Measurements from ENCODE around the gene RBM26. TPM values are rescaled to one million over a fixed set of nuclear protein-coding genes. Genes with fewer than 3 reads are reported as not detected.

The RBM26 gene
- polyA plus RNA-seq, 3 donors, result 3.5 to 25.3 (median 5.0) TPM

GRCh38 chr13:79314652-79315051 is 91.4 kb downstream of the RBM26 start:
- H3K36me3 Mint-ChIP-seq, result peaks cover 42 to 44% of the 10 kb centered on the region in 2 donors
- peaks cover 8 to 39% of the 10 kb centered on the region in 2 donors for H3K36me3 ChIP-seq (replicated peaks in 1 of 2; ENCODE audit: control insufficient read depth in 1 of 2, insufficient read depth in 2 of 2, low read length in 2 of 2)
- intact Hi-C loops (cut with micrococcal nuclease), result no loop called here
- no peaks in the 10 kb centered on the region for H3K9me3 ChIP-seq (replicated peaks in 1 of 2; ENCODE audit: control insufficient read depth in 1 of 2, insufficient read depth in 1 of 2, low read length in 2 of 2)
- H3K27me3 Mint-ChIP-seq (ENCODE audit: low read depth in 3 of 3), result no peaks in the 10 kb centered on the region
- DNase-seq, result no peak
- no peak overlapping the region for H2AFZ ChIP-seq (ENCODE audit: insufficient read depth, low read depth, low read length, poor library complexity, severe bottlenecking)
- no peak overlapping the region for H3K4me3 Mint-ChIP-seq
- no peaks in the 10 kb centered on the region for H3K4me1 ChIP-seq (ENCODE audit: control insufficient read depth in 1 of 2, insufficient read depth in 2 of 2, low read length in 2 of 2)
- no peak overlapping the region for H3K27ac ChIP-seq (ENCODE audit: low read depth in 1 of 2, low read length in 2 of 2)
- H4K20me1 ChIP-seq (ENCODE audit: insufficient read depth, low read length), result no peaks in the 10 kb centered on the region
- H3K27ac Mint-ChIP-seq, result no peak overlapping the region
- no CpG with 5 or more reads among the region's 3 CpGs for WGBS (ENCODE audit: insufficient coverage)
- H3K4me1 Mint-ChIP-seq, result peaks cover 2% of the 10 kb centered on the region
- H3K9me3 Mint-ChIP-seq, result no peaks in the 10 kb centered on the region
- no peaks in the 10 kb centered on the region for H3K27me3 ChIP-seq (ENCODE audit: control insufficient read depth in 2 of 2, insufficient read depth in 2 of 2, low read length in 2 of 2)
- H3K79me2 ChIP-seq (ENCODE audit: insufficient read depth, low read length), result no peaks in the 10 kb centered on the region
- TF ChIP-seq, protein P1, sequence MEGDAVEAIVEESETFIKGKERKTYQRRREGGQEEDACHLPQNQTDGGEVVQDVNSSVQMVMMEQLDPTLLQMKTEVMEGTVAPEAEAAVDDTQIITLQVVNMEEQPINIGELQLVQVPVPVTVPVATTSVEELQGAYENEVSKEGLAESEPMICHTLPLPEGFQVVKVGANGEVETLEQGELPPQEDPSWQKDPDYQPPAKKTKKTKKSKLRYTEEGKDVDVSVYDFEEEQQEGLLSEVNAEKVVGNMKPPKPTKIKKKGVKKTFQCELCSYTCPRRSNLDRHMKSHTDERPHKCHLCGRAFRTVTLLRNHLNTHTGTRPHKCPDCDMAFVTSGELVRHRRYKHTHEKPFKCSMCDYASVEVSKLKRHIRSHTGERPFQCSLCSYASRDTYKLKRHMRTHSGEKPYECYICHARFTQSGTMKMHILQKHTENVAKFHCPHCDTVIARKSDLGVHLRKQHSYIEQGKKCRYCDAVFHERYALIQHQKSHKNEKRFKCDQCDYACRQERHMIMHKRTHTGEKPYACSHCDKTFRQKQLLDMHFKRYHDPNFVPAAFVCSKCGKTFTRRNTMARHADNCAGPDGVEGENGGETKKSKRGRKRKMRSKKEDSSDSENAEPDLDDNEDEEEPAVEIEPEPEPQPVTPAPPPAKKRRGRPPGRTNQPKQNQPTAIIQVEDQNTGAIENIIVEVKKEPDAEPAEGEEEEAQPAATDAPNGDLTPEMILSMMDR (IDR thresholded peaks at IDR 0.05), result no peak
- H3K4me3 ChIP-seq (replicated peaks in 1 of 3; ENCODE audit: low read depth in 2 of 3, low read length in 3 of 3), result no peak overlapping the region
- no peak overlapping the region for H3K4me2 ChIP-seq (replicated peaks; ENCODE audit: extremely low read depth, low read length, poor library complexity, severe bottlenecking)
- H3K9ac ChIP-seq (ENCODE audit: insufficient read depth, low read length, poor library complexity, severe bottlenecking), result no peak overlapping the region

GRCh38 chr13:79312340-79312855 is 93.7 kb downstream of the RBM26 start:
- Mint-ChIP-seq H3K27ac (no peak overlapping the region), H3K4me3 (no peak overlapping the region), H3K27me3 (ENCODE audit: low read depth in 3 of 3) (peaks cover 0 to 3% (median 2%) of the 10 kb centered on the region in 3 donors), H3K9me3 (no peaks in the 10 kb centered on the region), H3K4me1 (peaks cover 2% of the 10 kb centered on the region), H3K36me3 (peaks cover 24 to 26% of the 10 kb centered on the region in 2 donors)
- intact Hi-C loops (cut with micrococcal nuclease), result no loop called here
- Histone ChIP-seq H3K27ac (ENCODE audit: low read depth in 1 of 2, low read length in 2 of 2) (no peak overlapping the region), H3K9ac (ENCODE audit: insufficient read depth, low read length, poor library complexity, severe bottlenecking) (no peak overlapping the region), H3K36me3 (replicated peaks in 1 of 2; ENCODE audit: control insufficient read depth in 1 of 2, insufficient read depth in 2 of 2, low read length in 2 of 2) (peaks cover 4 to 19% of the 10 kb centered on the region in 2 donors), H3K9me3 (replicated peaks in 1 of 2; ENCODE audit: control insufficient read depth in 1 of 2, insufficient read depth in 1 of 2, low read length in 2 of 2) (no peaks in the 10 kb centered on the region), H3K4me1 (ENCODE audit: control insufficient read depth in 1 of 2, insufficient read depth in 2 of 2, low read length in 2 of 2) (no peaks in the 10 kb centered on the region), H3K4me2 (replicated peaks; ENCODE audit: extremely low read depth, low read length, poor library complexity, severe bottlenecking) (no peak overlapping the region), H3K27me3 (ENCODE audit: control insufficient read depth in 2 of 2, insufficient read depth in 2 of 2, low read length in 2 of 2) (no peaks in the 10 kb centered on the region), H2AFZ (ENCODE audit: insufficient read depth, low read depth, low read length, poor library complexity, severe bottlenecking) (no peak overlapping the region), H3K4me3 (replicated peaks in 1 of 3; ENCODE audit: low read depth in 2 of 3, low read length in 3 of 3) (no peak overlapping the region), H3K79me2 (ENCODE audit: insufficient read depth, low read length) (no peaks in the 10 kb centered on the region), H4K20me1 (ENCODE audit: insufficient read depth, low read length) (no peaks in the 10 kb centered on the region)
- WGBS (ENCODE audit: insufficient coverage), result no CpG with 5 or more reads among the region's 2 CpGs
- TF ChIP-seq, protein P1 (IDR thresholded peaks at IDR 0.05), result no peak
- no peak for DNase-seq

Measured in CD14-positive monocyte (primary cell).